ENCODE data around the gene ENTPD6. TPM values are rescaled to one million over a fixed set of nuclear protein-coding genes. Genes with fewer than 3 reads are reported as not detected.
"Not testable (repeated sequence)": the region's sequence is repeated elsewhere in the genome, so short reads cannot be mapped to it uniquely, and the experiment has no call there.

Gene ENTPD6
- total RNA-seq, 2 donors from 2014 or later = 105 to 194 TPM

DNA sequence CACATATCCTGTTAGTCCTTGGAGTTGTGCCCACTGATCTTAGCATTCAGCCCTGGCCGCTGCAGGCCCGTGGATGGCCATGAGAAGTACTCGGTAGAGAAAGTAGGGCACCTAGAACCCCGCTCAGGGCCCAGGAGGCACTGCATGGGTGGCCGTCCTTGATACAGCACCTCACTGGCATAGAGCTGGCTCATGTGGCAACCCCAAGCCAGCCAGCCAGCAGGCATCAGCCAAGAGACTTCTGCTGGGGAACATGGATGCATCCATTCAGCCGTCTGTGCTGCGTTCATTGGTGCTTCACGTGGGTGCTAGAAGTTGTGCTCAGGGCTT, 62.9 kb downstream of the ENTPD6 start:
- peaks cover 15% of the 10 kb centered on the region for H3K4me1 ChIP-seq (replicated peaks)
- H3K27ac ChIP-seq = peak overlapping the region in 1 of 2 donors; percentile 20
- no peak for DNase-seq (ENCODE audit: low spot score)
- intact Hi-C loops (cut with DNase I) = no loop called here
- H3K27me3 ChIP-seq (replicated peaks; ENCODE audit: insufficient read depth) = no peaks in the 10 kb centered on the region
- H3K36me3 ChIP-seq = peaks cover 0 to 6% of the 10 kb centered on the region in 2 donors
- 80% methylated on average over 8 of the region's 8 CpGs for WGBS
- H3K4me3 ChIP-seq = no peak overlapping the region
- no peaks in the 10 kb centered on the region for H3K9me3 ChIP-seq
- no peak for TF ChIP-seq POLR2AphosphoS5 (IDR thresholded peaks at IDR 0.05)
- TF ChIP-seq POLR2A (IDR thresholded peaks at IDR 0.05) = no peak
- TF ChIP-seq CTCF (IDR thresholded peaks at IDR 0.05) = no peak

DNA sequence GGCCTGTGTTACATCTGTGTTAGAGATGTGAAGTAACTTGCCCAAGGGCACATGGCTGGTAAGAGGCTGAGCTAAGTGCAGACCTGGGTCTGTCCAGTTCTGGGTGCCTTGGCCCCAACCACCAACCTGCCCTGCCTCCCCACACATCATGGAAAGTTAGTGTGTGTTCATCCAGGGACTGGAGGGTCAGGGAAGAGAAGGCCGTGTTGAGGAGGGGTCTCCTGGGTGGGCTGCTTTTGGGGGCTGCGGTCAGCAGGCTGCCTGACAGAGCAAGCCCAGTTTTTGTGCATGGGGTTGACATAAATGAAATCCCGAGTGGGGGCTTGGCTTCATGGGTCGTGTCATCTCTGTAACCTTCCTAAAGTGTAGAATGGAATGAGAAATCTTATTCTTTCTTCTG, 63.3 kb downstream of the ENTPD6 start:
- H3K27ac ChIP-seq = peak overlapping the region in 1 of 2 donors; percentile 20

GRCh38 chr20:25259358-25259757, 63.8 kb downstream of the ENTPD6 start:
- intact Hi-C loops (cut with DNase I) = no loop called here

More for the DNA sequence above, 63.3 kb downstream of the ENTPD6 start:
- DNase-seq (ENCODE audit: low spot score) = no peak
- 80% methylated on average over 4 of the region's 4 CpGs for WGBS
- intact Hi-C loops (cut with DNase I) = no loop called here
- H3K4me1 ChIP-seq (replicated peaks) = peaks cover 12% of the 10 kb centered on the region
- TF ChIP-seq POLR2A (IDR thresholded peaks at IDR 0.05) = no peak
- TF ChIP-seq POLR2AphosphoS5 (IDR thresholded peaks at IDR 0.05) = no peak
- TF ChIP-seq CTCF (IDR thresholded peaks at IDR 0.05) = no peak
- peaks cover 0 to 6% of the 10 kb centered on the region in 2 donors for H3K36me3 ChIP-seq
- no peak overlapping the region for H3K4me3 ChIP-seq
- H3K27me3 ChIP-seq (replicated peaks; ENCODE audit: insufficient read depth) = no peaks in the 10 kb centered on the region
- H3K9me3 ChIP-seq = no peaks in the 10 kb centered on the region

DNA sequence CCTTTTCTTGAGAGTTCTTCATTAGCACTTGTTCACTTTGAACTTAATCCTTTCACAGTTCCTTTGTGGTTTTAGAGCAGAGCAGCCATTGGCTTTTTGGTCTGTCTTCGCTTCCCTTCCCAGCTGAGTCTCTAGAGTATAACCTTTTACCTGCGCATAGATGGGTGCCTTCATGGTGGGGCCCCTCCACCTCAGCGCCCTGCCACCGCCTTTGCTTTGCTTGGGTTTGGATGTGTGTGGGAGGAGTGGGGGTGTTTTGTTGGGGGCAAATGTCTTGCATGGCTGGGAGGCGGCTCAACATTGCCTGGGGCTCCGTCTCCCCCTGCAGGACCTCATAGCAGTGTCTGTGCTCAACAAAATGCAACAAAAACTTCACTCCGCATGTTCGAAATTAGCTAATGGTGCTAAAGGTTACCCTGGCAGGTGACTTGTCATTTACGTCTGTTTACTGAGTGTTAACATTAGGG, 64.3 kb downstream of the ENTPD6 start:
- Histone ChIP-seq H3K27ac (no peak overlapping the region), H3K36me3 (peaks cover 0 to 6% of the 10 kb centered on the region in 2 donors), H3K27me3 (replicated peaks; ENCODE audit: insufficient read depth) (no peaks in the 10 kb centered on the region), H3K4me1 (replicated peaks) (peaks cover 10% of the 10 kb centered on the region), H3K9me3 (no peaks in the 10 kb centered on the region), H3K4me3 (no peak overlapping the region)
- intact Hi-C loops (cut with DNase I) = no loop called here
- no peak for TF ChIP-seq POLR2AphosphoS5 (IDR thresholded peaks at IDR 0.05)
- no peak for TF ChIP-seq POLR2A (IDR thresholded peaks at IDR 0.05)
- no peak for TF ChIP-seq CTCF (IDR thresholded peaks at IDR 0.05)
- DNase-seq (ENCODE audit: low spot score) = no peak
- WGBS = 93% methylated on average over 9 of the region's 9 CpGs

More at GRCh38 chr20:25259358-25259757, 63.8 kb downstream of the ENTPD6 start:
- Histone ChIP-seq H3K9me3 (no peaks in the 10 kb centered on the region), H3K27me3 (replicated peaks; ENCODE audit: insufficient read depth) (no peaks in the 10 kb centered on the region), H3K4me3 (no peak overlapping the region), H3K4me1 (replicated peaks) (peaks cover 12% of the 10 kb centered on the region), H3K27ac (no peak overlapping the region), H3K36me3 (peaks cover 0 to 6% of the 10 kb centered on the region in 2 donors)
- 97% methylated on average over 12 of the region's 12 CpGs for WGBS
- DNase-seq (ENCODE audit: low spot score) = no peak
- TF ChIP-seq POLR2A (IDR thresholded peaks at IDR 0.05) (no peak), CTCF (IDR thresholded peaks at IDR 0.05) (no peak), POLR2AphosphoS5 (IDR thresholded peaks at IDR 0.05) (no peak)

GRCh38 chr20:25260770-25261437, 65.4 kb downstream of the ENTPD6 start:
- WGBS = 92% methylated on average over 12 of the region's 16 CpGs
- H3K9me3 ChIP-seq; H3K4me3 ChIP-seq; H3K27me3 ChIP-seq (replicated peaks; ENCODE audit: insufficient read depth); H3K36me3 ChIP-seq; H3K4me1 ChIP-seq (replicated peaks); H3K27ac ChIP-seq; DNase-seq (ENCODE audit: low spot score); intact Hi-C loops (cut with DNase I): not testable (repeated sequence)

All from prostate gland (tissue), 2 donors.